Umbilical cord (tissue), 2 donors: ENCODE results near the gene PPP2R3B. TPM values are rescaled to one million over a fixed set of nuclear protein-coding genes. Genes with fewer than 3 reads are reported as not detected.
"Not testable (repeated sequence)": the region's sequence is repeated elsewhere in the genome, so short reads cannot be mapped to it uniquely, and the experiment has no call there.

ENCODE experiments used
- DNase-seq: peaks from one replicate; pipeline ENCODE4 v3.0.0-alpha.2; 2015; ENCODE audit warnings: low spot score
- total RNA-seq: library from RNA; depleted of rRNA; stranded (reverse); fragments of >200 nt; gene quantifications from one replicate; pipeline ENCODE4 v1.2.3, GENCODE V29; 2014; ENCODE audit warnings: low replicate concordance; ENCODE audit not compliant: insufficient read depth

PPP2R3B gene
- total RNA-seq, 1 donor from 2014 or later: 42.6 TPM

DNA sequence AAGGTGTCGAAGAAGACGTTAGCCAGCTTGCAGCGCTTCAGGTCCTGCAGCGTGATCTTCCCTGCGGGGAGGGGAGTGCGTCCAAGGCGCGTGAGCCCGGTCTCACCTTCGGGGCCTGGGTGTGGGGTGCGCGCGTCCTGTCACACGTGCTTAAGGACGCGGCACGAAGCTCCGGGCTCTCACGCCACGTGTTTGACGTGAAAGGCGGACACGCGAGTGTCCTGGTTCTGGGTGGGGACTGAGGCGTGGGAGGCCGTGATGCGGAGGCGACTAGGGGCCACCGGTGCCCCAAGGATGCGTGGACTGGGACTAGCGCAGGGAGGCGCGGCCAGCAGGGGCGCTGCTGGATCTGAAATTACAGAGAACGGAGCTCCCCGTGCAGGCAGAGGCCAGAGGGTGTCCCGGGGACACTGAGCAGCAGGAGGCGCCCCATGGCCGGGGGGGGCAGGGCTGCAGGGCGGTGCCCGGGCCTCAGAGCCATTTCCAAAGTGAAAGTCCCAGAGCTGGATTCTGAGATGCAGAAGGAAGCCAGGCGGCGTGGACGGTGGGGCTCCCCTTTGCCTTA lies 47.8 kb downstream of the PPP2R3B start:
- no peak for DNase-seq

DNA sequence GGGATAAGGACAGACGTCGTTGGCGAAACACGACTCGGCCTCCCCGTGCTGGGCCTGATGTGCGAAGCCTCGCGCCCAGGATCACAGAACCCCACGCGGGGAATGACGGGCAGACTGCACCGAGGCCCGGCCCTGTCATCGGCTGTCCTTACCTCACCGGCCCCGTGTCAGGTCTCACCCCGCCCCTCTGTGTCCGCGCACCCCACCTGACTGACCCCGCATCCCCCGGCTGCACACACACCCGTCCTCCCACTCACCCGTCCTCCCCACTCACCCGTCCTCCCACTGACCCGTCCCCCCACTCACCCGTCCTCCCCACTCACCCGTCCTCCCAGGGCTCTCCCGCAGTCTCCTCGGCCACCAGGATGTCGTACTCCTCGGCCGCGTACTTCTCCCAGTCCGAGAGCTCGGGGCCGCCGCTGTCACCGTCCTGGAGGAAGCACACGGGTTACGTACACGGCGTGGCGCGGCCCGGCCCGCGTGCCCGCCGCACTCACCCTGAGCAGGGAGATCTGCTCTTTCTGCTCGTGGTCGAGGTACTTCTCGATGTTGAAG lies 48.3 kb downstream of the PPP2R3B start:
- DNase-seq: no peak

DNA sequence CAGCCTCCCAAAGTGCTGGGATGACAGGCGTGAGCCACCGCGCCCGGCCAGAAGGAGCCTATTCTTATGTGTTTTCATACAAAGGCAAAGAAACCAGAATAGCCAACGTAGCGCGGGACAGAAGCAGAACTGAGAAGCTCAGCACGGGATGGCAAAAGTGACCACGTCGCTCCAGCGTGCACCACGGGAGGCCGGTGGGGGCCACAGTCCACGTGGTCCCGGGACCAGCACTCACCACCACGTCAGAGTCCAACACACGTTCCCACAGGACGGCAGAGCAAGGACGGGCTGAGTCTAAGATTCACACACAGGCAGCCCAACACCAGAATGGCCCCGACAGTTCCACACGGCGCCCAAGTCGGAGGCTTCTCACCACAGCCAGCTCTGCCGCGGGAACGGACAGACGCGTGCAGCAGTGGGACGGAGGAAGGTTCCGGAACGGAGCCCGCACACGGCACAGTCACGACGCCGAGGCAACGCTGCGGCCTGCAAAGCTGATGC lies 49.3 kb downstream of the PPP2R3B start:
- no peak for DNase-seq

DNA sequence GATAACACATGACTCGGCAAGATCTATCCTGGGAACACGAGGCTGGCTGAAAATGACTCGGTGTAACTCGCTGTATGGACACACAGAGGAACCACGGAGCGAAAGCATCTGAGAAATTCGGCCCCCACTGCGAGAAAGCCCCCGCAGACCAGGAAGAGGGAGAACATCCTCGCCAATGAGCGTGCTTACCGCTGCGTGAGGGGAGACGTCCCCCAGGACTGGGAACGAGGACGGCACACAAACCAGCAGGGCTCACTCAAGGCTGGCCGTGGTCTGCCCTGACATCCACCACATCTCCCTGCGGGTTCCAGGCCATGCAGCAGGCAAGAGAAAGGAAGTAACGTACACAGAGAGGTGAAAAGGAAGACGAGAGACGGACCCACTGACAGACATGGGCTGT lies 50.5 kb downstream of the PPP2R3B start:
- DNase-seq: no peak

DNA sequence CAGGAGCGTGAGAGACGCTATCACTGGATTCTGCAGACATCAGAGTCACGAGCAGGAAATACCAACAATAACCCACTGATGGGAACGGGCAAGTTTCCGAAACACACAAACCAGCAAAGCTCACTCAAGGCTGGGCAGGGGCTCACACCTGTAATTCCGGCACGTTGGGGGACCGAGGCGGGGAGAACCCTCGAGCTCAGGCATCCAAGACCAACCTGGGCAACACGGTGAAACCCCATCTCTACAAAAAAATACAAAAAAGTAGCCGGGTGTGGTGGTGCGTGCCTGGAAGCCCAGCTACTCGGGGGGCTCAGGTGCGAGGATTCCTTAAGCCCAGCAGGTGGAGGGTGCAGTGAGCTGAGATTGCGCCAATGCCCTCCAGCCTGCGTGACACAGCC lies 51.0 kb downstream of the PPP2R3B start:
- no peak for DNase-seq

DNA sequence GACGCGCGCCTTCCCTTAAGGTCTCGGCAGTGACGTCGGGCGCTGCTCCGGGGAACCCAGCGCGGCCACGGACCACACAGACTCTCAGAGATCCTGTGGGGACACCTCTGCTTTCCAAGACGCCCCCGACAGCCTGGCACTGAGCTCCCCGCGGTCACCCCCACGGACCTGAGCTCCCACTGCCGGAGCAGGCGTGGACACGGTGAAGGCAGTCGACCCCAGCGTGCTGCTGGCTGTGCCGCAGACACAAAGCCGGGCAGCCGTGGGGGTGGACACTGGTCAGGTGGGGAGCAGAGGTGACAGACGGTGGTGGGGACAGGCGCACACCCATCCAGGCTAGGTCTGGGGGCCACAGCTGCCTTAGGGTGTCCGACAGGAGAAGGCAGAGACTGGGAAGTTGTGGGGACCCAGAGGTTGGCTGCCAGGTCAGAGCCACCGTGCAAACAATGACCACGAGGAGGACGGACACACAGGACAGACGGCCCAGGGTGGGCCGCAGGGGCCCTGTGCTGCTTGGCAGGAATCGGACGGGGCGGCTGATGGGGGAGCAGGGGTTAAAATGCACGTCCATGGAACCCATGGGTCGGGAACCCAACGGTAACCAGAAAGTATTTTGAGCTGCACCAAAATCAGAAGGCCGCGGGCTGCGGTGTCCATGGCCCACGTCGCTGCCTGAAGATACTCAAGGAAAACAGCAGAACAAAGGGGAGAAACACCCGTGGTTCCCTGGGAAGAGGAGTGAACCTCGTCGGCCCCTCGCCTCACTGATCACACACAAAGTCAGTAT lies 51.5 kb downstream of the PPP2R3B start:
- DNase-seq: no peak

DNA sequence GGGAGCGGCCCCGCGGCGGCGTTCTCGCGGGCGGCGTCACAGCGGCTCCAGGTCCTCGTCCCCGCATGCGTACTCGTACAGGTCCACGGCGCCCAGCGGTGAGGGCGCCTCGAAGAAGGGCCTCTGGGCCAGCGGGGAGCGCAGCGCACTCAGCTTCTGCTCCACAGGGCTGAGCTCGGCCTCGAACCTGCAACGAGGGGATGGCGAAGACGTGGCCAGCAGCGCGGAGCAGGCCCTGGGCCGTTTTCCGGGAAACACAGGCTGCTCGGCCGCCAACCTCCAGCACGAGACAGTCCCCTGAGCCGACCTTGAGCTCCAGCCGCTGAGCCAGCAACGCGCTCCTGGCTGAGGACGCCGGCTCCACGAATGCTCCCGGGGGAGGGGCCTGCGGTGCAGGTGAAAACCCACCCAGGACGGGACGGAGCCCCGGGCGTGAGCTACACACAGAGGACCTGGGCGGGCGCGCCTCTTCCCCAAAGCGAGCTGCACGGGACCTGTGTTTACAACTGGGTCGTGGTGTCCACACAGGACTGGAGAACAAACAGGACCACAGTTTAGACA lies 52.3 kb downstream of the PPP2R3B start:
- DNase-seq: no peak

DNA sequence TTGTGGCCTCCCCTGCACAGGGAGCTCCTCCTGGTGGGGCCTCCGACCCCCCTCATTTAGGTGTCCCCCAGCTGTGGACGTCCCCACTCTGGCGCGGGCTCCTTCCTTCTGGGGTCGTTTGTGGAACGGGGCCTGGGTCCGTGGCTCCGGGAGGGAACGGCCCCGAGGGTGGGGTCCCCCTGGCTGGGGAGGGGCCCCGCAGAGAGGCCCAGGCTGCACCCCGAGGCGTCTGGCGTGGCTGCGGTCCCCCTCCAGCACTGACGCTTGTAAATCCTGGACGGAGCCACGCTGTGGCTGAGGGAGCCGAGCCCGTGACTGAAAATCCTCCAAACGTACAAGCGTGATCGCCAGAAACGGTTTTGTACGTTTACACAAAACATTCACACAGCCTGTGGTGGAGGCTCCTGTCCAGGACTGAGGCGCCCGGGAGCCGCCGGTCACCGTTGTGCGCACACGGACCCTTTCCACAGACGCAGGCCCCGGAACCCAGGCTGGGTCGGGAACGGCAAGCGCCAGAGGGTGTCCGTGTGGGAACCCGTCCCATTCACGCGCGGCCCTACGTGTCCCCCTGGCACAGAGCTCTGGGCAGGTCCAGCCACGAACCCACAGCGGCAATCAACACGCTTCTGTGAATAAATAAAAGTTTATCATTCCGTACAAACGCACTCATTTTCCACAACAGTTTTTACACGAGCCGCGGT lies 52.9 kb downstream of the PPP2R3B start:
- no peak for DNase-seq

DNA sequence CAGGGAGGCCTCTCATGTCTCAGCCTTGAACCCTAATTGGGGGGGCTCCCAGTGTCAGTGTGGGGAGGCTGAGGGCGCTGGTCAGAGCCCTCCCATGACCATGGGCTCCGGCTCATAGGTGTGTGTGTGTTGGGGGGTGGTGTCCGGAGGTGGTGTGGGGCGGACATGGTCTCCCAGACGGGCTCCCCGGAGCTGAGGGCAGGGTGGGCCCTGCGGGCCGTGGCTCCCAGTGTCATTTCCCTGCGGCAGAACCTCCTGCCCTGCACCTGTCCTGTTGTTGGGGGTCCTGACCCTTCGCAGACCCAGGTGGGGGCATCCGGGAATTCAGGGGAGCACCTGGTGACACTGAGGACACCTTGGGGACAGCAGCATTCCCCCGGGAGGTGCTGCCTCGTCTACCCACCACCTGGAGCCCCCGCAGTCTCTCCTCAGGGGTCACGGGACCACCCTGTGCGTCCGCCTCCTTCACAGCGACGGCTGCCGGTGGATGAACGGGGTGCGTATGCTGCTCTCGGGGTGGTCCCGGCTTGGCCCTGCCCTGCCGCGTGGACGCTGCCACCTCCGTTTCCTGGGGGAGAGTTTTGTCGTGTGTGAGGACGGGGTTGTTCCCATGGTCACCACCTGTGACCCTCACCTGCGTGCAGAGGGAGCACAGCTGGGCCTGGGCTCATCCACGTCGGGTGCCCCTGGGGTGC lies 53.6 kb downstream of the PPP2R3B start:
- DNase-seq: no peak

DNA sequence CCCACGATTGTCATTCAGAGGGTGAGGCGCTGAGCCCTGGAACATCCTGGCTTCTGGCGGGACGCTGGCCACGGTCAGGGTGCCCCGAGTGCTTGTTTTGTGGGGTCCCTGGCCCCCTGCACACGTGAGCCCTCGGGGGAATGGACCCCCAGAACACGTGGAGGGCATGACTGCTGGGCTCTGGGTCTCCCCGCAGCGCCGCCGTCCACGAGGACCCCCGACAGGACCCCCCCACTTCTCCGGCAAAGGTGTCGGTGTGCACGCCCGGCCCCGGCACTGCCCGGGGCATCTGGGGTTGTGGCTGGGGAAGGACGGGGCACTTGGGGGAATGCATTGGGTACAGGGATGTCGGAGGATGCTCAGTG lies 54.2 kb downstream of the PPP2R3B start:
- DNase-seq: no peak

DNA sequence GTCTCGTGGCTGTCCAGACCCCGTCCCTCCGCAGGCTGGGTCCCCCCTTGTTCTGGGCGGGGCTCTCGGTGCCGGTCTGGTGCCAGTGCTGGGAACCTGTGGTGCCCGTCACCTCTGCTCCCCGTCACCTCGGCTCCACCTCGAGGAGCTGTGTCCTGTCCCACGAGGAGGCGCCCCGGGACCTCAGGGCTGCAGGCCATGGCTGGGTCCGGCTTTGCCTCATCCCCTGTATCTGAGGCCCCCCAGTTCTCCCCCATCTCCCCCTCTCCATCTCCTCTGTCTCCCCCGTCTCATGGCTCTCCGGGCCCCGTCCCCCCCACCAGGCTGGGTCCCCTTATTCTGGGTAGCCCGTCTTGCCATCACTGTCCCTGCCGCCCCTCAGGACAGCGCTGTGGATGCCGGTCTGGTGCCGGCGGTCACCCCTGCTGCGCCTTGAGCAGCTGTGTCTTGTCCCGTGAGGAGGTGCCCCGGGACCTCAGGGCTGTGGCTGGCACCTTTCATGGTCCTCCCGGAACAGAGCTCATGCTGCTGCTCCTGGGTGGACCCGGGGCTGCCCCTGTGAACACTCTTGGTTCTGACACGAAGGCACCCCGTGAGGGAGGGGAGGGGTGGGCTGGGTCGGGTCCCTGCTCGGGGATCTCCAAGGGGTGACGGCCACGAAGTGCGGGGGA lies 54.7 kb downstream of the PPP2R3B start:
- DNase-seq: no peak

DNA sequence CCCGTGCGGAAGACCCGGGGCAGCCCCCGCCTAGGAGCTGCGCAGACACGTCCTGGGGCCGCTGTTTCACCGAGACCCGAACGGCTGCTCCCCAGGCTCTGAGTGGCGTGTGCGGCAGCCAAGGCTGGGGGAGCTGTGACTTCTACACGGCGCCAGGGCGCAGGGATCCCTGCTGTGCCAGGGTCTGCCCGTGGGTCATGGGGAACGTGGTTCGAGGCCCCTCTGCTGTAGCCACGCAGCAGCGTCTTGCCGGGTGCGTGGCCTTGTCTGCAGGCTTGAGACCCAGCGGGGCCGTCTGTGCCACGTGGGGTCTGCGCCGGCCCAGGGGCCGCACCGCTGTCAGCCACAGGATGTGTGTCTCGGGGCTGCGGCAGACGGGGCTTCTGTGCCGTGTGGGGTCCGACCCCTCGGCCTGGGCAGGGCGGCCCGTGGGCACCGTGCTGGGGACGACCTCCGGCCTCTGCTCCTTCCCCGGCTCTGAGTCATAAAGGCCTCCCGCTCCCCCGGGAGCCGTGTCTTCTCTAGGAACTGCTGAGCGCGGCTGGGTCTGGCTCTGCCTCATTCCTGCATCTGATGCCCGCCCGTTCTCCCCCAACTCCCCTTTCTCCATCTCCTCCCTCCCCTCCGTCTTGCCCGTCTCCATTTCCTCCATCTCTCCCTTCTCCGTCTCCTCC lies 55.4 kb downstream of the PPP2R3B start:
- peak; percentile 42 for DNase-seq

DNA sequence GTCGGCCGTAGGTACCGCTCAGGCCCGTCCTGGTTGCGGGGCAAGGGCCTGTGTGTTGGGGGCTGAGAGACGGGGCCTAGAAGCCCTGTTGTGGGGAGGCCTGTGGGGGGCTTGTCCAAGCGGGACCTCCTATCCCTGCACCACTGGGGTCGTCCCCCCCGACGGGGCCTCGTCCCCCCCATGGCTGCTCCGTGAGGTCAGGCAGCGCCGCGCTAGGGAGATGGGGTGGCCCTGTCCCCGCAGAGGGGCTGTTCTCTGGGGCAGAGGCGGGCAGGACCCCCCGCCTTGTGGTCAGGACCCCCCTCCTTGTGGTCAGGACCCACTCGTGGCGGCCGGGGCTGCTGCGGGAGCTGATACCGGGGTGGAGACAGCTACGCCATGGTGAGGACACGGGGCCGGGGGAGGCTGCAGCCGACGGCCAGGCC lies 56.0 kb downstream of the PPP2R3B start:
- DNase-seq: no peak

DNA sequence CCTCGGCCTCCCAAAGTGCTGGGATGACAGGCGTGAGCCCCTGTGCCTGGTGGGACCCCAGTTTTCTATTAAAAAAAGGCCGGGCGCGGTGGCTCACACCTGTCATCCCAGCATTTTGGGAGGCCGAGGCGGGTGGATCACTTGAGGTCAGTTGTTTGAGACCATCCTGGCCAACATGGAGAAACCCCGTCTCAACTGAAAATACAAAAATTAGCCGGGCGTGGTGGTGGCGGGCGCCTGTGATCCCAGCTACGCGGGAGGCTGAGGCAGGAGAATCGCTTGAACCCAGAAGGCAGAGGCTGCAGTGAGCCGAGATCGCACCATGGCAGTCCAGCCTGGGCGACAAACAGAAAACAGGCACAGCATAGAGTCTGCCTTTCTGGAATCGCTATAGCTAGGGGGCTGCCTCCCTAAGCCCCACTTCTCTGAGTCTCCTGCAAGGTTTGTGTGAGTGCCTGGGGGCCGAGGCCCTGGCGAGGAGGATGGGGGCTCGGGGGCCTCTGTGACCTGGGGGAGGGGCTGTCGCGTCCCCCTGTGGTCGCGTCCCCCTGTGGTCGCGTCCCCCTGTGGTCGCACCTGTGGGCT lies 56.5 kb downstream of the PPP2R3B start:
- DNase-seq: not testable (repeated sequence)

DNA sequence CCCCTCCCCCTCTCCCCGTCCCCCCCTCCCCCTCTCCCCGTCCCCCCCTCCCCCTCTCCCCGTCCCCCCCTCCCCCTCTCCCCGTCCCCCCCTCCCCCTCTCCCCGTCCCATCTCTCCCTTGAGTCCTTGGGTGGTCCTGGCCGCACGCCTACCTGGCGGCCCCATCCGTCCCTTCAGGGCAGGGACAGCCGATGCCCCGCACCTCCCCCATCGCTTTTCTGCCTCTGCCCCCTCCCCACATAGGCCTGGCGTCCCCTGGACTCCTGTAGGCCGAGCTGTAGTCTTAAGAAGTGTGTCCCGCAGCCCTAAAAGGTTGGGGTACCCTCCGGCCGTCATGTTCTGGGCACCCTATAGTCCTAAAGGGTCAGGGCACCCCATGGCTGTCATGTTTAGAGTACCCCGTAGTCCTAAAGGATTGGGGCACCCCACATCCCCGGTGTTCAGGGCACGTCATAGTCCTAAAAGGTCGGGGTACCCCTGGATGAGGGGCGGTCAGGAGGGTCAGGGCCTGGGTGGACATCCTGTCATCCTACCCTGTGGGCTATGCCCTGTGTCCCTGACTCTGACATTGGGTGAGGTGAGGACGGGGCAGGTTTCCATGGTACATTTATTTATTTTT lies 57.3 kb downstream of the PPP2R3B start:
- DNase-seq: no peak

DNA sequence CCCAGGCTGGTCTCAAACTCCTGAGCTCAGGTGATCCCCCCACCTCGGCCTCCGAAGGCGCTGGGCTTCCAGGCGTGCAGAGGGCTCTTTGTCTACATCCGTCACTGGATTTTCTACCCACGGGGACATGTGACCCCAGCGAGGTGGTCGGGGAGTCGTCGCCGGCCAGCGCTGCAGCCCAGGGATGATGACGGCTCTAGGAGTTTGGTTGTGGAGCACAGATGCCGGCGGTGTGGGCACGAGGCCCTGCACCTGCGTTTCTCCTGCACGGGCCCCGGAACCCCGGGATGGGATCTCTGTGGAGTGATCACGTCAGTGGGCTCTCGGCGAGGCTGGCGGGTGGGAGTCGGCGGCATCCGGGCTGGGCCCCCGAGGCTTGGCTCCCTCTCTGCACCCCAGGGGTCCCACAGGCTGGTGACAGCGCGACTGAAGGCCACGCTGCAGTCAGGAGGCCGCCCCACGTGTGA lies 59.0 kb downstream of the PPP2R3B start:
- DNase-seq: no peak

DNA sequence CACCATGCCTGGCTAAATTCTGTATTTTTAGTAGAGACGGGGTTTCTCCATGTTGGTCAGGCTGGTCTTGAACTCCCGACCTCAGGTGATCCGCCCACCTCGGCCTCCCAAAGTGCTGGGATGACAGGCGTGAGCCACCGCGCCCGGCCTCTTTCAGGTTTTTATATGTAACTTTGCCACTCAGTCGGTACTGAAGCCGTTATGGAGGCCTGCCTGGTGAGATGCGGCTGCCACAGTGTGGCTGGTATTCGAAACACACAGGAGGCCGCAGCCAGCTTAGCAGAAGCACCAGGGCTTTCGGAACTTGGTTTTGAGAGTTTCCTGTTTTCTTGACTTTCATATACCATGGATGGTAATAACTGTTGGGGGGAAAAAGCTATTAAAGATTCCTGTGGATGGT lies 62.0 kb downstream of the PPP2R3B start:
- not testable (repeated sequence) for DNase-seq

DNA sequence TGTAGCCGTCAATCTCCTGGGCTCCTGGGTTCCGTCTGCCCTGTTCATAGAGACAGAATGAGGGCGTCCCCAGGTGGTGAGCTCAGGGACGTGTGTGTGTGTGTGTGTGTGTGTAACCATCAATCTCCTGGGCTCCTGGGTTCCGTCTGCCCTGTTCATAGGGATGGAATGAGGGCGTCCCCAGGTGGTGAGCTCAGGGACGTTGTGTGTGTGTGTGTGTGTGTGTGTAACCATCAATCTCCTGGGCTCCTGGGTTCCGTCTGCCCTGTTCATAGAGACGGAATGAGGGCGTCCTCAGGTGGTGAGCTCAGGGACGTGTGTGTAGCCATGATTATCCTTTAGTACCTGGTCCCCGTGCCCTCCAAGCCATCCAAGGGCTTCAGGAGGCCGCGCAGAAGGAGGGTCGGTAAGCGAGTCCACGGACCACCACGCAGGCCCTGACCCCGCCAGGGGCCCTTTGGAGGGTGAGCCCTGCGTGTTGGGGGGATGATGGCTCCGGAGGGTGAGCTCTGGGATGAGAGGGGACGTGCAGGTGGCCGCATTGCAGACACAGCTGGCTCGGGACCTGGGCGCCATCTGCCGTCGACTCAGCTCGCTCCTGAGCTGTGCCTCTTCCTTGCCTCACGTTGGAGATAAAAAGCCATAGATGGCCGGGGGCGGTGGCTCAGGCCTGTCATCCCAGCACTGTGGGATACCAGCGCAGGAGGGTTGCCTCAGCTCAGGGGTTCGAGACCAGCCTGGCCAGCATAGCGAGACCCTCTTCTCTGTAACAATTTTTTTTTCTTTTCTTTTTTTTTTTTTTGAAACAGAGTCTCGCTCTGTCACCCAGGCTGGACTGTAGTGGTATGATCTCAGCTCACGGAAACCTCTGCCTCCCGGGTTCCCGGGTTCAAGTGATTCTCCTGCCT lies 62.7 kb downstream of the PPP2R3B start:
- DNase-seq: peak; percentile 55
